HEK293 (cell line): ENCODE measurements around the gene IL1RAPL1.

ENCODE experiments used
- CTCF ChIA-PET: fragments of 350-600 bp; formaldehyde crosslinking; extraction: SDS; loops from one replicate; lab custom pipeline; 2021; ENCODE audit warnings: antibody characterized with exemption; lab: Yijun Ruan, JAX
- POLR2A ChIA-PET: fragments of 300-600 bp; formaldehyde crosslinking; extraction: SDS; loops from one replicate; lab custom pipeline; 2020; ENCODE audit warnings: antibody characterized with exemption, inconsistent platforms; lab: Yijun Ruan, JAX
- H3K27ac ChIP-seq: fragments of 200-500 bp; sonication (Bioruptor generic); 2 replicates; pipeline ENCODE4 v1.5.1; 2014; ENCODE audit warnings: low read depth, low read length, control low read depth, inconsistent platforms; ENCODE audit errors: extremely low read depth
- H3K36me3 ChIP-seq, 2 experiments: fragments of 200-500 bp in 1 of 2; sonication (Bioruptor generic) in 1 of 2; 1 replicate in 1 of 2; 2 replicates in 1 of 2; pipeline ENCODE4 v1.5.1; 2014 to 2017; ENCODE audit warnings: inconsistent platforms in 2 of 2, low read length in 2 of 2; ENCODE audit not compliant: control insufficient read depth in 2 of 2, insufficient read depth in 1 of 2
- H3K4me1 ChIP-seq: fragments of 200-500 bp; sonication (Bioruptor generic); 2 replicates; pipeline ENCODE4 v1.5.1; 2014; ENCODE audit warnings: mild to moderate bottlenecking, low read length, inconsistent platforms; ENCODE audit not compliant: control insufficient read depth, insufficient read depth
- H3K4me3 ChIP-seq: 2 replicates; pipeline ENCODE4 v1.5.1; 2011; ENCODE audit warnings: low read depth, mild to moderate bottlenecking, control low read depth, low read length, moderate library complexity
- H3K9me3 ChIP-seq: fragments of 200-500 bp; sonication (Bioruptor generic); 2 replicates; pipeline ENCODE4 v1.5.1; 2014; ENCODE audit warnings: low read depth, low read length, inconsistent platforms; ENCODE audit not compliant: control insufficient read depth, insufficient read depth
- SALL2 ChIP-seq: fragments of 450-650 bp; formaldehyde crosslinking; IDR thresholded peaks from 2 replicates; pipeline ENCODE4 v1.5.0; 2017; ENCODE audit warnings: missing biosample characterization, mild to moderate bottlenecking, missing genetic modification characterization, borderline replicate concordance
- SCRT2 ChIP-seq: fragments of 450-650 bp; formaldehyde crosslinking; IDR thresholded peaks from 2 replicates; pipeline ENCODE4 v1.5.1; 2016; ENCODE audit warnings: missing biosample characterization, missing genetic modification characterization
- SP2 ChIP-seq: fragments of 450-650 bp; formaldehyde crosslinking; IDR thresholded peaks from 2 replicates; pipeline ENCODE4 v1.5.1; 2016; ENCODE audit warnings: missing biosample characterization, missing genetic modification characterization
- TRIM28 ChIP-seq: IDR thresholded peaks from 2 replicates; pipeline ENCODE4 v1.6.1; 2011; ENCODE audit warnings: low read length, control low read depth, borderline replicate concordance
- ZEB2 ChIP-seq: fragments of 450-650 bp; formaldehyde crosslinking; IDR thresholded peaks from 2 replicates; pipeline ENCODE4 v1.5.1; 2016; ENCODE audit warnings: missing biosample characterization, missing genetic modification characterization
- ZNF132 ChIP-seq: fragments of 450-650 bp; formaldehyde crosslinking; IDR thresholded peaks from 2 replicates; pipeline ENCODE4 v1.5.1; 2017; ENCODE audit warnings: missing biosample characterization, missing genetic modification characterization, borderline replicate concordance
- ZNF2 ChIP-seq: fragments of 450-650 bp; formaldehyde crosslinking; IDR thresholded peaks from 2 replicates; pipeline ENCODE4 v1.5.1; 2016; ENCODE audit warnings: missing biosample characterization, missing genetic modification characterization
- ZNF324 ChIP-seq: fragments of 450-650 bp; formaldehyde crosslinking; IDR thresholded peaks from 2 replicates; pipeline ENCODE4 v1.5.1; 2016; ENCODE audit warnings: missing biosample characterization, missing genetic modification characterization
- ZNF549 ChIP-seq: fragments of 450-650 bp; IDR thresholded peaks from 2 replicates; pipeline ENCODE4 v1.5.1; 2018; ENCODE audit warnings: missing biosample characterization, missing genetic modification characterization, mild to moderate bottlenecking, inconsistent platforms, moderate library complexity
- ZNF555 ChIP-seq: fragments of 450-650 bp; formaldehyde crosslinking; conservative IDR thresholded peaks from 2 replicates; pipeline ENCODE4 v1.5.1; 2017; ENCODE audit warnings: missing biosample characterization, mild to moderate bottlenecking, missing genetic modification characterization, inconsistent platforms
- ZNF623 ChIP-seq: fragments of 450-650 bp; formaldehyde crosslinking; IDR thresholded peaks from 2 replicates; pipeline ENCODE4 v1.5.1; 2016; ENCODE audit warnings: missing biosample characterization, missing genetic modification characterization
- ZNF654 ChIP-seq: fragments of 450-650 bp; formaldehyde crosslinking; IDR thresholded peaks from 2 replicates; pipeline ENCODE4 v1.5.1; 2016; ENCODE audit warnings: low read depth, missing biosample characterization, missing genetic modification characterization
- ZNF664 ChIP-seq: fragments of 450-650 bp; formaldehyde crosslinking; IDR thresholded peaks from 2 replicates; pipeline ENCODE4 v1.5.1; 2016; ENCODE audit warnings: missing biosample characterization, missing genetic modification characterization
- ZNF76 ChIP-seq: fragments of 450-650 bp; formaldehyde crosslinking; IDR thresholded peaks from 2 replicates; pipeline ENCODE4; 2016; ENCODE audit warnings: low read depth, missing biosample characterization, missing genetic modification characterization, borderline replicate concordance
- ZNF792 ChIP-seq: fragments of 450-650 bp; formaldehyde crosslinking; IDR thresholded peaks from 2 replicates; pipeline ENCODE4 v1.5.1; 2016; ENCODE audit warnings: missing biosample characterization, missing genetic modification characterization
- TF ChIP-seq, protein P1 (sequence below): fragments of 450-650 bp; formaldehyde crosslinking; IDR thresholded peaks from 2 replicates; pipeline ENCODE4 v1.5.1; 2016; ENCODE audit warnings: missing biosample characterization, missing genetic modification characterization
- TF ChIP-seq, protein P2 (sequence below): fragments of 450-650 bp; formaldehyde crosslinking; IDR thresholded peaks from 2 replicates; pipeline ENCODE4 v1.5.1; 2016; ENCODE audit warnings: missing biosample characterization, missing genetic modification characterization, borderline replicate concordance
- TF ChIP-seq, protein P3 (sequence below): fragments of 450-650 bp; formaldehyde crosslinking; IDR thresholded peaks from 2 replicates; pipeline ENCODE4 v1.5.1; 2016; ENCODE audit warnings: missing biosample characterization, missing genetic modification characterization
- TF ChIP-seq, protein P4 (sequence below): fragments of 450-650 bp; formaldehyde crosslinking; IDR thresholded peaks from 2 replicates; pipeline ENCODE4; 2016; ENCODE audit warnings: missing biosample characterization, missing genetic modification characterization

Gene IL1RAPL1

DNA sequence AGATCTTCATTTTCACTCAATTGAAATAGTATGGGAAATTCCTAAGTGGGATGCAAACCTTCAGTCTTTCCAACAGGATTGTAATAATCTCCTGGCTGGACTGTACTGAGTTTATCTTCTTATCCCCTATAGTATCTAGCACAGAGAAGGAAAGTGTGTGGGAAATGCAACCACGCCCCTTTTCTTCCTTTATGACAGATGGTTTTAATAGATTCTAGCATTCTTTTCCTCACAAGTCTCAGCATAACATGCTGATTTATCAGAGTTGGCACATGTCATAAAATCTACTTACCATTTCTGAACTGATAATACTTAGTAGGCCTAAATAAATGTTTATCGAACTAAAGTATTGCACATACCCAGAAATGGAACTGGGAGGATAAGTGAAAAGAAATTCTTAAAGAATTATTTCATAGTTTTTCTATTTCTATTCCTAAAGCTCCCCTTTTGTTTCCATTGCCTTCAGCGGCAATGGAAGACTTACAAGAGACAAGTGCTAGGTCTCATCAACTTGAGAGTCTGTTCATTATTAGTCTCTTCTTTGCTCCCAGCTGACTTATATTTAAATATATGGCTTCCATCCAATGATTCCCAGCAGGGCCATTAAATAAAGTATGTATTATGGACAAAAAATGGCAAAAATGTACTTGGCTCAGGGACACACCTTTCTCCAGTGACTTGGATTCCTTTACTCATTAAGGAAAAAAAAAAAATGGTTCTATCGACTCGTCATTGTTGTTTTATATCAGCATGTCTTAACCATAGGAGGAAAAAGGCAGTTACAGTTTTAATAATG lies 484.5 kb downstream of the IL1RAPL1 start (continued):
- TF ChIP-seq ZNF555 (tag by site-specific recombination), result no peak
- TF ChIP-seq, protein P1, sequence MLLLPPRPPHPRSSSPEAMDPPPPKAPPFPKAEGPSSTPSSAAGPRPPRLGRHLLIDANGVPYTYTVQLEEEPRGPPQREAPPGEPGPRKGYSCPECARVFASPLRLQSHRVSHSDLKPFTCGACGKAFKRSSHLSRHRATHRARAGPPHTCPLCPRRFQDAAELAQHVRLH, result no peak
- TF ChIP-seq ZNF549 (tag by site-specific recombination), result no peak

DNA sequence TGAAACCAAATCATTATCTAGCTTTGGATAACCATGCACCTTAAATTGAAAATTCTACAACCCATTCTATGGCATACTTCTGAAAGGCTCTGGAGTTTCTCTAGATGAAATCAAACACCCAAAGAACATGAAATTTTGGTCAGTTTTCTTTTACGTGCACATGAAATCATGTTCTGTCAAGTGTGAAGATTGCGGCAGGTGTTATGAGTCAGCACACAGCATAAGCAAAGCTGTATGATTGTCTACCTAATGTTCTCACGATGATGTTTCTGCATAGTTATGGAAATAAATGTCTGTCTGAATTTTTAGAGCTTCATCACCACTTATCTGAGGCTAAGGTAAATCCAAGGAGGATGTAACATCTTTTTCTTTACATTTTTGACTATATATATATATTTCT lies 495.3 kb downstream of the IL1RAPL1 start:
- CTCF ChIA-PET, result interaction anchor here (0.9 kb wide), 1 partner anchor 23 kb away, joined by 4 read pairs; no protein-coding TSS in a partner anchor
- Histone ChIP-seq H3K9me3 (no peaks in the 10 kb centered on the region), H3K4me1 (no peaks in the 10 kb centered on the region), H3K27ac (no peak overlapping the region), H3K36me3 (no peaks in the 10 kb centered on the region), H3K4me3 (no peak overlapping the region)
- POLR2A ChIA-PET, result no interaction called here
- no peak for TF ChIP-seq ZNF76 (tag by site-specific recombination)
- no peak for TF ChIP-seq TRIM28
- TF ChIP-seq ZNF132 (tag by site-specific recombination), result no peak
- TF ChIP-seq ZNF654 (tag by site-specific recombination), result no peak
- no peak for TF ChIP-seq ZNF664 (tag by site-specific recombination)
- TF ChIP-seq ZNF623 (tag by site-specific recombination), result no peak
- TF ChIP-seq SALL2, result no peak
- TF ChIP-seq ZNF324, result no peak
- no peak for TF ChIP-seq SCRT2 (tag by site-specific recombination)
- TF ChIP-seq ZEB2 (tag by site-specific recombination), result no peak
- TF ChIP-seq, protein P2, sequence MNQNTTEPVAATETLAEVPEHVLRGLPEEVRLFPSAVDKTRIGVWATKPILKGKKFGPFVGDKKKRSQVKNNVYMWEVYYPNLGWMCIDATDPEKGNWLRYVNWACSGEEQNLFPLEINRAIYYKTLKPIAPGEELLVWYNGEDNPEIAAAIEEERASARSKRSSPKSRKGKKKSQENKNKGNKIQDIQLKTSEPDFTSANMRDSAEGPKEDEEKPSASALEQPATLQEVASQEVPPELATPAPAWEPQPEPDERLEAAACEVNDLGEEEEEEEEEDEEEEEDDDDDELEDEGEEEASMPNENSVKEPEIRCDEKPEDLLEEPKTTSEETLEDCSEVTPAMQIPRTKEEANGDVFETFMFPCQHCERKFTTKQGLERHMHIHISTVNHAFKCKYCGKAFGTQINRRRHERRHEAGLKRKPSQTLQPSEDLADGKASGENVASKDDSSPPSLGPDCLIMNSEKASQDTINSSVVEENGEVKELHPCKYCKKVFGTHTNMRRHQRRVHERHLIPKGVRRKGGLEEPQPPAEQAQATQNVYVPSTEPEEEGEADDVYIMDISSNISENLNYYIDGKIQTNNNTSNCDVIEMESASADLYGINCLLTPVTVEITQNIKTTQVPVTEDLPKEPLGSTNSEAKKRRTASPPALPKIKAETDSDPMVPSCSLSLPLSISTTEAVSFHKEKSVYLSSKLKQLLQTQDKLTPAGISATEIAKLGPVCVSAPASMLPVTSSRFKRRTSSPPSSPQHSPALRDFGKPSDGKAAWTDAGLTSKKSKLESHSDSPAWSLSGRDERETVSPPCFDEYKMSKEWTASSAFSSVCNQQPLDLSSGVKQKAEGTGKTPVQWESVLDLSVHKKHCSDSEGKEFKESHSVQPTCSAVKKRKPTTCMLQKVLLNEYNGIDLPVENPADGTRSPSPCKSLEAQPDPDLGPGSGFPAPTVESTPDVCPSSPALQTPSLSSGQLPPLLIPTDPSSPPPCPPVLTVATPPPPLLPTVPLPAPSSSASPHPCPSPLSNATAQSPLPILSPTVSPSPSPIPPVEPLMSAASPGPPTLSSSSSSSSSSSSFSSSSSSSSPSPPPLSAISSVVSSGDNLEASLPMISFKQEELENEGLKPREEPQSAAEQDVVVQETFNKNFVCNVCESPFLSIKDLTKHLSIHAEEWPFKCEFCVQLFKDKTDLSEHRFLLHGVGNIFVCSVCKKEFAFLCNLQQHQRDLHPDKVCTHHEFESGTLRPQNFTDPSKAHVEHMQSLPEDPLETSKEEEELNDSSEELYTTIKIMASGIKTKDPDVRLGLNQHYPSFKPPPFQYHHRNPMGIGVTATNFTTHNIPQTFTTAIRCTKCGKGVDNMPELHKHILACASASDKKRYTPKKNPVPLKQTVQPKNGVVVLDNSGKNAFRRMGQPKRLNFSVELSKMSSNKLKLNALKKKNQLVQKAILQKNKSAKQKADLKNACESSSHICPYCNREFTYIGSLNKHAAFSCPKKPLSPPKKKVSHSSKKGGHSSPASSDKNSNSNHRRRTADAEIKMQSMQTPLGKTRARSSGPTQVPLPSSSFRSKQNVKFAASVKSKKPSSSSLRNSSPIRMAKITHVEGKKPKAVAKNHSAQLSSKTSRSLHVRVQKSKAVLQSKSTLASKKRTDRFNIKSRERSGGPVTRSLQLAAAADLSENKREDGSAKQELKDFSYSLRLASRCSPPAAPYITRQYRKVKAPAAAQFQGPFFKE, result no peak
- no peak for TF ChIP-seq ZNF2 (tag by site-specific recombination)
- TF ChIP-seq, protein P3, sequence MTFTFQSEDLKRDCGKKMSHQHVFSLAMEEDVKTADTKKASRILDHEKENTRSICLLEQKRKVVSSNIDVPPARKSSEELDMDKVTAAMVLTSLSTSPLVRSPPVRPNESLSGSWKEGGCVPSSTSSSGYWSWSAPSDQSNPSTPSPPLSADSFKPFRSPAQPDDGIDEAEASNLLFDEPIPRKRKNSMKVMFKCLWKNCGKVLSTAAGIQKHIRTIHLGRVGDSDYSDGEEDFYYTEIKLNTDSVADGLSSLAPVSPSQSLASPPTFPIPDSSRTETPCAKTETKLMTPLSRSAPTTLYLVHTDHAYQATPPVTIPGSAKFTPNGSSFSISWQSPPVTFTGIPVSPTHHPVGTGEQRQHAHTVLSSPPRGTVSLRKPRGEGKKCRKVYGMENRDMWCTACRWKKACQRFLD, result no peak
- TF ChIP-seq, protein P4, sequence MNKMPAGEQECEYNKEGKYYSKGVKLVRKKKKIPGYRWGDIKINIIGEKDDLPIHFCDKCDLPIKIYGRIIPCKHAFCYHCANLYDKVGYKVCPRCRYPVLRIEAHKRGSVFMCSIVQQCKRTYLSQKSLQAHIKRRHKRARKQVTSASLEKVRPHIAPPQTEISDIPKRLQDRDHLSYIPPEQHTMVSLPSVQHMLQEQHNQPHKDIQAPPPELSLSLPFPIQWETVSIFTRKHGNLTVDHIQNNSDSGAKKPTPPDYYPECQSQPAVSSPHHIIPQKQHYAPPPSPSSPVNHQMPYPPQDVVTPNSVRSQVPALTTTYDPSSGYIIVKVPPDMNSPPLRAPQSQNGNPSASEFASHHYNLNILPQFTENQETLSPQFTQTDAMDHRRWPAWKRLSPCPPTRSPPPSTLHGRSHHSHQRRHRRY (tag by site-specific recombination), result no peak
- no peak for TF ChIP-seq ZNF792 (tag by site-specific recombination)
- TF ChIP-seq SP2, result no peak
